Measurements from ENCODE around the gene SFXN3.

SFXN3 gene

GRCh38 chr10:101038484-101038883 lies 7.5 kb downstream of the SFXN3 start:
- no peak for DNase-seq

DNA sequence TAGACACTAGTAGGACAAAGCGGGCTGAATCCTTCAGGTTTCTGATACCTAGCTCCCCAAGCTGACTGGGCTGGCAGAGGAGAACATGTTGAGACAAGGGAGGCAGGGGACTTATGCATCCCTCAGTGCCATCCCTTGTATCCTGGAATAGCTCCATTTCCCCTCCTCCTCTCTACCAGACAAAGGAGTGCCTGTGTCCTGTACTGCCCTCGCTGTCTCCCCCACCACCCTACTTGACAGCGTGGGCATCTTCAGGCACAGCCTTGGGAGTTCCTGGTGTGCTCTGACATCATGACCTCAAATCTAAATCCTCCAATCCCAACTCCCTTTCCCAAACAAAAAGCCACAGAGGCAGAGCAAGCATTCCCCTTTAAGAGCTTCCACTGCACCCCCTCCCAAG lies 9.0 kb downstream of the SFXN3 start:
- no peak for DNase-seq

- no peak for DNase-seq
Measured at GRCh38 chr10:101040851-101041250, 9.8 kb downstream of the SFXN3 start.

- DNase-seq: peak; percentile 62
Measured at GRCh38 chr10:101041252-101041761, 10.3 kb downstream of the SFXN3 start.

GRCh38 chr10:101042118-101042517 lies 11.1 kb downstream of the SFXN3 start:
- DNase-seq: no peak

- DNase-seq: peak; percentile 88
Measured at GRCh38 chr10:101042667-101043362, 11.8 kb downstream of the SFXN3 start.

- no peak for DNase-seq
Measured at GRCh38 chr10:101043363-101043707, 12.3 kb downstream of the SFXN3 start.

DNA sequence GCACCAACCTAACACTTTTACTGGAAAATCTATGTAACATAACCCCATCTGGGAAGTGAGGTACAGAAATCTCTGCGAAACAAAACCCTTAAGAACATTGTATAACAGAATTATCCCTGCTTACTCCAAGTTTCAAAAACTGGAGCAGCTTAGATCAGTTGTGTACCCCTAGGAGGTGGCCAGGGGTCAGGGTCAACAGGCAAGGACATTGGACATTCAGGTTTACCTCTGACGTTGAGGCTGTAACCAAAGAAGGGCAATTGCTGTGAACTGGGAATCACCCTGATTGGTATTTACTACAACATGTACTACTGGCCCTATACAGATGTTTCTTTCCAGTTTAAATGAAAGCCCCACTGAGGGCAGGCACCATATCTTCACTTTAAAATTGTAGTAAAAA lies 13.1 kb downstream of the SFXN3 start:
- no peak for DNase-seq

DNA sequence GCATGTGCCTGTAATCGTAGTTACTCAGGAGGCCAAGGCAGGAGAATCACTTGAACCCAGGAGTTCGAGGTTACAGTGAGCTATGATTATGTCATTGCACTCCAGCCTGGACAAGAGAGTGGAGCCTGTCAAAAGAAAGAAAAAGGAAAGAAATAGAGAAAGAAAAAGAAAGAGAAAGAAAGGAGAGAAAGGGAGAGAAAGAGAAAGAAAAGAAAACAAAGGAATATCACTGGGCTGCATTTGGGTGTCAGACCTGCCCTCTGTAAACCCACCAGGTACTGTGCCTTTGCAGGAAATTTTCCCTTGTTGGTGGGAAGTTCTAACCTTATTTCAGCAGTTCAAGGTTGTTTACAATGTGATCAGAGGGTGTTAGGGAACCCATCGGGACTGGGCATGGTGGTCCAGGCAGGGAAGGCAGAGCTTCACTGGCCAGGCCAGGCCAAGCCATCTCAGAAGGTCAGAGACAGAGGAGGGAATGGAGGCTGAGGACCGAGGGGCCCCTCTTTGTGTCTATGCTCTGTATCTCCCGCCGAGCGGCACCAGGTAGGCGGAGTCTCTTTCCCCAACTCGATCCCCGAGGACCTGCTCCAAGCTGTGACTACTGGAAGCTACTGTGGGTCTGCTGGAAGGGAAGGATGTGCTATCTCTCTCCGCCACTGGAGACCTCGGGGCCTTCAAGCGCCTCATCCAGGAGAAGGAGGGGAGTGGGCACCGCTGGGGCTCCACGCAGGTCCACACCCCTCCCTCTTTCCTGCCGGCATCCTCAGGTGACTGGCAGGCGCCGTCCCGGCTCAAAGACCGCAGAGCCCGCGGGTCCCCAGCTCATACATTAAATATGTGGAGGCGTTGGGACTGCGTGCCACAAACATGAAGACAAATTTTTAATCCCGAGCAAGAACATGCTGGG lies 15.6 kb downstream of the SFXN3 start:
- no peak for DNase-seq

GRCh38 chr10:101047268-101047667 lies 16.2 kb downstream of the SFXN3 start:
- no peak for DNase-seq

GRCh38 chr10:101047961-101048892 lies 17.2 kb downstream of the SFXN3 start:
- DNase-seq: no peak

GRCh38 chr10:101050208-101051069 lies 19.4 kb downstream of the SFXN3 start:
- DNase-seq: peak; percentile 61

- DNase-seq: no peak
Measured at GRCh38 chr10:101052285-101052684, 21.3 kb downstream of the SFXN3 start.

DNA sequence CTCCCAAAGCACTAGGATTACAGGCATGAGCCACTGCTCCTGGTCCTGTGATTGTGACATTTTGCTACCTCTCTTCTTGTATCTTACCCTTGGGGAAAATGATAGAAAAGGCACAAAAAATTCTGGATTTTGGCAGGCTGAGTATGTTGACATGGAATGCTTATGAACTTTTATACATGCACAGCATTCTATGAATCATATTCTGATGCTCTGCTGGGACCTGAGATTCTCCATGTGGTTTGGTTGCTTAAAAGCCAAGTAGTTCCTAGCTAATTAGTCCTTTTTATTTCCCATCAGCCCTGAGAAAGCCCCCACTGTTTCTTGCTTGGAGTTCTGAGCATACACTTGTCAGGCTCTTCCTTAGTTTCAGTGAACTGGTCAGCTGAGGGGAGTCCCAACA lies 22.5 kb downstream of the SFXN3 start:
- DNase-seq: no peak

- DNase-seq: no peak
Measured at GRCh38 chr10:101054351-101054750, 23.3 kb downstream of the SFXN3 start.

DNA sequence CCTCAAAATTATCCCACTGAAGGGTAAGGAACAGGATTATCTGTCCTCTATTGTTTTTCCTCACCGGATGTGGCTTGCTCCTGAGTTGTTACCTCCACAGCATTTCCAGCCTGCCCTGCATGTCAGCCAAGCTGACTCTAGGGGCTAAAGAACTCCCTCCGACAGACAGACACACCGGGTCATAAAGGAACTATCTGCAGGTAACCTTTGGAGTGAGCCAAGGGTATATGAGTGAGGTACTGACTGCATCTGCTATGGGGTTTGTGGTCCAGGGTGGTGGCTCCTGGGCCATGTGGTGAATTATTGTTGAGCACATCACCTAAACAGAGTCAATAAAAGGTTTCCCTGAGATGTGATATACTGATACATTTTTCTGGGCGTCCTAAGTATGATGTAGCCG lies 23.8 kb downstream of the SFXN3 start:
- no peak for DNase-seq

DNA sequence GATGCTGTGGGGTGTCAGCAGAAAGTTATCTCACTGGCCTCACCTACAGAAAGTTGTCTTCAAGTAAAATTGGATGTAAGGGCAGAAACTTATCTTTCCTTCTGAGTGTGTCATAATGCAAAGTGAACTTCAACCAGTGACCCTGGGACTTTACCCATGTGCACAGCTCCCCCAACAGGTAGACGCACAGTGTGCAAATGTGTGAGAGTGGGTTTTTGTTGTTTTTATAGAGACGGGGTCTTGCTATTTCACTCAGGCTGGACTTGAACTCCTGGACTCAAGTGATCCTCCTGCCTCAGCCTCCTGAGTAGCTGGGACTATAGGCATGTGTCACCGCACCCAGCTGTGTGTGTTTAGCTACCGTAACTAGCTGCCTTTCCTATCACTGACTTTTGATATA lies 24.4 kb downstream of the SFXN3 start:
- DNase-seq: no peak

DNA sequence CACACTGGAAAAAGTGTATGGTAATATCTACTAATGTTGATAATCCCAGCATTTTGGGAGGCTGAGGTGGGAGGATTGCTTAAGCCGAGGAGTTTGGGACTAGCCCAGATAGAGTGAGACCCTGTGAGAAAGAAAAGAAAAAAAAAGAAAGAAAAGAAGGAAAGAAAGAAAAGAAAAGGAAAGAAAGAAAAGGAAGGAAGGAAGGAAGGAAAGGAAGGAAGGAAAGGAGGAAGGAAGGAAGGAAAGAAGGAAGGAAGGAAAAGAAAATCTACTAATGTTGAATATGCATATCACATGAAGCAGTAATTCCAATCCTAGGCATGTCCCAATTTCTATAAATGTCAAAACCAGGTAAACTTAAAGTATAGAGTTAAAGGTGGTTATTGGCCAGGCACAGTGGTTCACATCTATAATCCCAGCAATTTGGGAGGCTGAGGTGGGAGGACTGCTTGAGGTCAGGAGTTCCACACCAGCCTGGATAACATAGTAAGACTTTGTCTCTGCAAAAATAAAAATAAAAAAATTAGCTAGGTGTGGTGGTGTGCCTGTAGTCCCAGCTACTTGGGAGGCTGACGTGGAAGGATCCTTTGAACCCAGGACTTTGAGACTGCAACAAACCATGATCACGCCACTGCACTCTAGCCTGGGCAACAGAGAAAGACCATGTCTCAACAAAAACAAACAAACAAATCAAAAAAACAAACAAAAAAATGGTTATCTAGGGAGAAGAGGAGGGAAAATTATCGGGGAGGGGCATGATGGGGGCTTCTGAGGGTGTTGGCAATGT lies 25.5 kb downstream of the SFXN3 start:
- no peak for DNase-seq

GRCh38 chr10:101060036-101060950 lies 29.3 kb downstream of the SFXN3 start:
- DNase-seq: peak; percentile 87

Data from stimulated activated naive CD4-positive, alpha-beta T cell treated with Interleukin-2 at 50 U/mL for 16 hours (primary cell).